ENCODE results near the gene MORN5. TPM values are rescaled to one million over a fixed set of nuclear protein-coding genes. Genes with fewer than 3 reads are reported as not detected.

MORN5 gene
- total and polyA plus RNA-seq, 2 experiments from 2014 or later = not detected

DNA sequence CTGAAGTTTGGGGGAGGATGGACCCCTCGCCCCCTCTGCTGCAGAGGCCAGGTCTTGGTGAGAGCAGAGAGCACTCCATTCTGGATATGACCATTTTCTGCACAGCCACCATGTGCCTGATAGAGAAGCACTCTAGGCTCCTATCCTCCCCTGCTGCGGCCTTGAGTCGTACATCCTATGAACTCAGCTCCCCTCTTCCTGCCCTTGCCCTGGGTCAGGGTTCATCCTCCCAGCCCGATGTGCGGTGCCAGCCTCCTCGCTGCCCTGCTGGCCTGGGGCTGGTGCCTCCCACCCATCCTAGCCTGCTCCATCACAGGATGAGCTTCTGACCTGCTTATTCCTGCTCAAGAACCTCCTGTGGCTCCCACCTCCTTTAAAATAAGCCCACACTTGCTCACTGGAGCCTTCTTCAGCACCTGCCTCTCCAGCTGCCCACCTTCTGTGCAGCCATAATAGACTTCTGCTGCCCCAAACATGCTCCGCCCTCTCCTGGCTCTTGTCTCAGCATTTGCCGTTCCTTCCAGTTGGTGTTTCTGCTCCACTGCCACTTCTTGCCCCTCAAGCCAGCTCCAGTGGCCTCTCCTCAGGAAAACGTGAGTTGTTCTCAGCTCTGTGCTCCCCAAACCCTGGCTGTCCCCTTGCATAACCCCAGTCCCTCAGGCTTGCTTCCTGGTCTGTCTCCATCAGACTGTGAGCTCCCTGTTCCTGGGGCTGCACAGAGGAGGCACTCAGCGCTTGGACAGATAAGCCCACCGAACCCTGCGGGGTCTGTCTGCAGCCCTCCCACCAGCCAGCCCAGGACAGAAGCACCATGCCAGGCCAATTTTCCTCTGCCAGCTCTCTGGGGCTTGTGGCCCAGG, 44.3 kb upstream of the MORN5 start (continued):
- TF ChIP-seq, protein P1, sequence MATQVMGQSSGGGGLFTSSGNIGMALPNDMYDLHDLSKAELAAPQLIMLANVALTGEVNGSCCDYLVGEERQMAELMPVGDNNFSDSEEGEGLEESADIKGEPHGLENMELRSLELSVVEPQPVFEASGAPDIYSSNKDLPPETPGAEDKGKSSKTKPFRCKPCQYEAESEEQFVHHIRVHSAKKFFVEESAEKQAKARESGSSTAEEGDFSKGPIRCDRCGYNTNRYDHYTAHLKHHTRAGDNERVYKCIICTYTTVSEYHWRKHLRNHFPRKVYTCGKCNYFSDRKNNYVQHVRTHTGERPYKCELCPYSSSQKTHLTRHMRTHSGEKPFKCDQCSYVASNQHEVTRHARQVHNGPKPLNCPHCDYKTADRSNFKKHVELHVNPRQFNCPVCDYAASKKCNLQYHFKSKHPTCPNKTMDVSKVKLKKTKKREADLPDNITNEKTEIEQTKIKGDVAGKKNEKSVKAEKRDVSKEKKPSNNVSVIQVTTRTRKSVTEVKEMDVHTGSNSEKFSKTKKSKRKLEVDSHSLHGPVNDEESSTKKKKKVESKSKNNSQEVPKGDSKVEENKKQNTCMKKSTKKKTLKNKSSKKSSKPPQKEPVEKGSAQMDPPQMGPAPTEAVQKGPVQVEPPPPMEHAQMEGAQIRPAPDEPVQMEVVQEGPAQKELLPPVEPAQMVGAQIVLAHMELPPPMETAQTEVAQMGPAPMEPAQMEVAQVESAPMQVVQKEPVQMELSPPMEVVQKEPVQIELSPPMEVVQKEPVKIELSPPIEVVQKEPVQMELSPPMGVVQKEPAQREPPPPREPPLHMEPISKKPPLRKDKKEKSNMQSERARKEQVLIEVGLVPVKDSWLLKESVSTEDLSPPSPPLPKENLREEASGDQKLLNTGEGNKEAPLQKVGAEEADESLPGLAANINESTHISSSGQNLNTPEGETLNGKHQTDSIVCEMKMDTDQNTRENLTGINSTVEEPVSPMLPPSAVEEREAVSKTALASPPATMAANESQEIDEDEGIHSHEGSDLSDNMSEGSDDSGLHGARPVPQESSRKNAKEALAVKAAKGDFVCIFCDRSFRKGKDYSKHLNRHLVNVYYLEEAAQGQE (IDR thresholded peaks at IDR 0.05; ENCODE audit: unreplicated experiment) = no peak
- TF ChIP-seq NANOG (IDR thresholded peaks at IDR 0.05; ENCODE audit: borderline replicate concordance) = no peak
- TF ChIP-seq EZH2phosphoT487 (IDR thresholded peaks at IDR 0.05; ENCODE audit: unreplicated experiment) = no peak
- no peak for TF ChIP-seq STAT1 (IDR thresholded peaks at IDR 0.05; ENCODE audit: unreplicated experiment)

DNA sequence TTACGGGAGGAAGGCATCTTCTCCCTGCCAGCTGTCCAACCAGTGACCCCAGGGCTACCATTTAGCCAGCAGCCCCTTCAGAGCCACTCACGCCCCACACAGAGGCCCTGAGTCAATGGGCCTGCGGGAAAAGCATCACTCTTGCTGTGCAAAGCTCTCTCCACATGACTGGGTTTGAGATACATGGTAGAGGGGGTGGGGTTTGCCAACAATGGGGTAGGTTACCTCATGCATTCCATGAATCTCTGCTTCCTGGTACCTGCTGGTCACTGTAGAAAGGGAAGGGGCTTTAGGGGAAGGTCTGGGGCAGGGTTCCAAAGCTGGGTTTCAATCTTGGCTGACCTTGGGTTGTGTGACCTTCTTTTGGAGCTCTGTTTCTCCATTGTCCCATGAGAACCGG, 43.7 kb upstream of the MORN5 start:
- no peaks in the 10 kb centered on the region for H3K36me3 Mint-ChIP-seq (ENCODE audit: low read depth)
- no peaks in the 10 kb centered on the region for H3K79me2 ChIP-seq (replicated peaks; ENCODE audit: insufficient read depth)
- H3K4me2 ChIP-seq = peak overlapping the region; percentile 32; the same call in 1 of the 2 replicates
- no peaks in the 10 kb centered on the region for H3K36me3 ChIP-seq (ENCODE audit: insufficient read depth)
- H3K9me3 Mint-ChIP-seq = no peaks in the 10 kb centered on the region
- no peaks in the 10 kb centered on the region for H3F3A ChIP-seq (replicated peaks; ENCODE audit: low read depth)
- H3K4me1 Mint-ChIP-seq = peaks cover 33% of the 10 kb centered on the region
- ATAC-seq (peak; percentile 86), DNase-seq (ENCODE audit: low spot score) (peak; percentile 69)
- H3K27ac ChIP-seq (ENCODE audit: low read depth) = no peak overlapping the region
- no peak overlapping the region; the same call in 2 of the 3 replicates for H3K4me3 Mint-ChIP-seq
- no peaks in the 10 kb centered on the region for H4K20me1 ChIP-seq (replicated peaks; ENCODE audit: insufficient read depth)
- H3K27ac Mint-ChIP-seq = no peak overlapping the region
- no peaks in the 10 kb centered on the region for H3K27me3 ChIP-seq (ENCODE audit: insufficient read depth)
- peaks cover 13% of the 10 kb centered on the region; the same call in 1 of the 2 replicates for H3K4me1 ChIP-seq (ENCODE audit: insufficient read depth)
- no peak overlapping the region for H2AFZ ChIP-seq
- peaks cover 23% of the 10 kb centered on the region for H3K27me3 Mint-ChIP-seq (ENCODE audit: insufficient read depth, low read depth, poor library complexity)
- no peak overlapping the region for H3K4me3 ChIP-seq
- H3K9me2 ChIP-seq (ENCODE audit: insufficient read depth) = 0 out of 2 replicates have a peak, but pooled peaks cover 3% of the 10 kb centered on the region
- TF ChIP-seq EZH2phosphoT487 (IDR thresholded peaks at IDR 0.05; ENCODE audit: unreplicated experiment) = no peak
- no peak for TF ChIP-seq STAT1 (IDR thresholded peaks at IDR 0.05; ENCODE audit: unreplicated experiment)
- TF ChIP-seq ZNF114 (CRISPR knock-in tag; IDR thresholded peaks at IDR 0.05) = no peak
- no peak for TF ChIP-seq CREB1 (CRISPR knock-in tag; IDR thresholded peaks at IDR 0.05; ENCODE audit: low read depth)
- TF ChIP-seq, protein P2, sequence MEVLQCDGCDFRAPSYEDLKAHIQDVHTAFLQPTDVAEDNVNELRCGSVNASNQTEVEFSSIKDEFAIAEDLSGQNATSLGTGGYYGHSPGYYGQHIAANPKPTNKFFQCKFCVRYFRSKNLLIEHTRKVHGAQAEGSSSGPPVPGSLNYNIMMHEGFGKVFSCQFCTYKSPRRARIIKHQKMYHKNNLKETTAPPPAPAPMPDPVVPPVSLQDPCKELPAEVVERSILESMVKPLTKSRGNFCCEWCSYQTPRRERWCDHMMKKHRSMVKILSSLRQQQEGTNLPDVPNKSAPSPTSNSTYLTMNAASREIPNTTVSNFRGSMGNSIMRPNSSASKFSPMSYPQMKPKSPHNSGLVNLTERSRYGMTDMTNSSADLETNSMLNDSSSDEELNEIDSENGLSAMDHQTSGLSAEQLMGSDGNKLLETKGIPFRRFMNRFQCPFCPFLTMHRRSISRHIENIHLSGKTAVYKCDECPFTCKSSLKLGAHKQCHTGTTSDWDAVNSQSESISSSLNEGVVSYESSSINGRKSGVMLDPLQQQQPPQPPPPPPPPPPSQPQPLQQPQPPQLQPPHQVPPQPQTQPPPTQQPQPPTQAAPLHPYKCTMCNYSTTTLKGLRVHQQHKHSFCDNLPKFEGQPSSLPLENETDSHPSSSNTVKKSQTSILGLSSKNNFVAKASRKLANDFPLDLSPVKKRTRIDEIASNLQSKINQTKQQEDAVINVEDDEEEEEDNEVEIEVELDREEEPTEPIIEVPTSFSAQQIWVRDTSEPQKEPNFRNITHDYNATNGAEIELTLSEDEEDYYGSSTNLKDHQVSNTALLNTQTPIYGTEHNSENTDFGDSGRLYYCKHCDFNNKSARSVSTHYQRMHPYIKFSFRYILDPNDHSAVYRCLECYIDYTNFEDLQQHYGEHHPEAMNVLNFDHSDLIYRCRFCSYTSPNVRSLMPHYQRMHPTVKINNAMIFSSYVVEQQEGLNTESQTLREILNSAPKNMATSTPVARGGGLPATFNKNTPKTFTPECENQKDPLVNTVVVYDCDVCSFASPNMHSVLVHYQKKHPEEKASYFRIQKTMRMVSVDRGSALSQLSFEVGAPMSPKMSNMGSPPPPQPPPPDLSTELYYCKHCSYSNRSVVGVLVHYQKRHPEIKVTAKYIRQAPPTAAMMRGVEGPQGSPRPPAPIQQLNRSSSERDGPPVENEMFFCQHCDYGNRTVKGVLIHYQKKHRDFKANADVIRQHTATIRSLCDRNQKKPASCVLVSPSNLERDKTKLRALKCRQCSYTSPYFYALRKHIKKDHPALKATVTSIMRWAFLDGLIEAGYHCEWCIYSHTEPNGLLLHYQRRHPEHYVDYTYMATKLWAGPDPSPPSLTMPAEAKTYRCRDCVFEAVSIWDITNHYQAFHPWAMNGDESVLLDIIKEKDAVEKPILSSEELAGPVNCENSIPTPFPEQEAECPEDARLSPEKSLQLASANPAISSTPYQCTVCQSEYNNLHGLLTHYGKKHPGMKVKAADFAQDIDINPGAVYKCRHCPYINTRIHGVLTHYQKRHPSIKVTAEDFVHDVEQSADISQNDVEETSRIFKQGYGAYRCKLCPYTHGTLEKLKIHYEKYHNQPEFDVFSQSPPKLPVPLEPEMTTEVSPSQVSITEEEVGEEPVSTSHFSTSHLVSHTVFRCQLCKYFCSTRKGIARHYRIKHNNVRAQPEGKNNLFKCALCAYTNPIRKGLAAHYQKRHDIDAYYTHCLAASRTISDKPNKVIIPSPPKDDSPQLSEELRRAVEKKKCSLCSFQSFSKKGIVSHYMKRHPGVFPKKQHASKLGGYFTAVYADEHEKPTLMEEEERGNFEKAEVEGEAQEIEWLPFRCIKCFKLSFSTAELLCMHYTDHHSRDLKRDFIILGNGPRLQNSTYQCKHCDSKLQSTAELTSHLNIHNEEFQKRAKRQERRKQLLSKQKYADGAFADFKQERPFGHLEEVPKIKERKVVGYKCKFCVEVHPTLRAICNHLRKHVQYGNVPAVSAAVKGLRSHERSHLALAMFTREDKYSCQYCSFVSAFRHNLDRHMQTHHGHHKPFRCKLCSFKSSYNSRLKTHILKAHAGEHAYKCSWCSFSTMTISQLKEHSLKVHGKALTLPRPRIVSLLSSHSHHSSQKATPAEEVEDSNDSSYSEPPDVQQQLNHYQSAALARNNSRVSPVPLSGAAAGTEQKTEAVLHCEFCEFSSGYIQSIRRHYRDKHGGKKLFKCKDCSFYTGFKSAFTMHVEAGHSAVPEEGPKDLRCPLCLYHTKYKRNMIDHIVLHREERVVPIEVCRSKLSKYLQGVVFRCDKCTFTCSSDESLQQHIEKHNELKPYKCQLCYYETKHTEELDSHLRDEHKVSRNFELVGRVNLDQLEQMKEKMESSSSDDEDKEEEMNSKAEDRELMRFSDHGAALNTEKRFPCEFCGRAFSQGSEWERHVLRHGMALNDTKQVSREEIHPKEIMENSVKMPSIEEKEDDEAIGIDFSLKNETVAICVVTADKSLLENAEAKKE (CRISPR knock-in tag; IDR thresholded peaks at IDR 0.05) = no peak
- TF ChIP-seq, protein P3, sequence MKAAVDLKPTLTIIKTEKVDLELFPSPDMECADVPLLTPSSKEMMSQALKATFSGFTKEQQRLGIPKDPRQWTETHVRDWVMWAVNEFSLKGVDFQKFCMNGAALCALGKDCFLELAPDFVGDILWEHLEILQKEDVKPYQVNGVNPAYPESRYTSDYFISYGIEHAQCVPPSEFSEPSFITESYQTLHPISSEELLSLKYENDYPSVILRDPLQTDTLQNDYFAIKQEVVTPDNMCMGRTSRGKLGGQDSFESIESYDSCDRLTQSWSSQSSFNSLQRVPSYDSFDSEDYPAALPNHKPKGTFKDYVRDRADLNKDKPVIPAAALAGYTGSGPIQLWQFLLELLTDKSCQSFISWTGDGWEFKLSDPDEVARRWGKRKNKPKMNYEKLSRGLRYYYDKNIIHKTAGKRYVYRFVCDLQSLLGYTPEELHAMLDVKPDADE (IDR thresholded peaks at IDR 0.05) = no peak
- TF ChIP-seq, protein P4, sequence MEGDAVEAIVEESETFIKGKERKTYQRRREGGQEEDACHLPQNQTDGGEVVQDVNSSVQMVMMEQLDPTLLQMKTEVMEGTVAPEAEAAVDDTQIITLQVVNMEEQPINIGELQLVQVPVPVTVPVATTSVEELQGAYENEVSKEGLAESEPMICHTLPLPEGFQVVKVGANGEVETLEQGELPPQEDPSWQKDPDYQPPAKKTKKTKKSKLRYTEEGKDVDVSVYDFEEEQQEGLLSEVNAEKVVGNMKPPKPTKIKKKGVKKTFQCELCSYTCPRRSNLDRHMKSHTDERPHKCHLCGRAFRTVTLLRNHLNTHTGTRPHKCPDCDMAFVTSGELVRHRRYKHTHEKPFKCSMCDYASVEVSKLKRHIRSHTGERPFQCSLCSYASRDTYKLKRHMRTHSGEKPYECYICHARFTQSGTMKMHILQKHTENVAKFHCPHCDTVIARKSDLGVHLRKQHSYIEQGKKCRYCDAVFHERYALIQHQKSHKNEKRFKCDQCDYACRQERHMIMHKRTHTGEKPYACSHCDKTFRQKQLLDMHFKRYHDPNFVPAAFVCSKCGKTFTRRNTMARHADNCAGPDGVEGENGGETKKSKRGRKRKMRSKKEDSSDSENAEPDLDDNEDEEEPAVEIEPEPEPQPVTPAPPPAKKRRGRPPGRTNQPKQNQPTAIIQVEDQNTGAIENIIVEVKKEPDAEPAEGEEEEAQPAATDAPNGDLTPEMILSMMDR (conservative IDR thresholded peaks at IDR 0.05; ENCODE audit: low read depth in 2 of 2) = no peak
- no peak for TF ChIP-seq JUNB (IDR thresholded peaks at IDR 0.05; ENCODE audit: unreplicated experiment)
- no peak for TF ChIP-seq NANOG (IDR thresholded peaks at IDR 0.05; ENCODE audit: borderline replicate concordance)
- TF ChIP-seq ZNF331 (CRISPR knock-in tag; IDR thresholded peaks at IDR 0.05; ENCODE audit: low read depth) = no peak
